Keratinocyte (primary cell): ENCODE measurements around the gene TNP2. TPM values are rescaled to one million over a fixed set of nuclear protein-coding genes. Genes with fewer than 3 reads are reported as not detected.

Experiments used
- DNase-seq: peaks from one replicate; pipeline ENCODE4 v3.0.0-alpha.2; 2011; ENCODE audit warnings: low read depth, missing footprints, low spot score
- FAIRE-seq: peaks from 2 replicates; lab custom pipeline; 2011; peaks lifted over from hg19 to GRCh38; lab: Jason Lieb, UNC
- H2AFZ ChIP-seq: 2 replicates; pipeline ENCODE4 v1.6.0; 2012; ENCODE audit warnings: low read length, control low read depth, inconsistent platforms; ENCODE audit not compliant: control insufficient read depth
- H3K27ac ChIP-seq: 2 replicates; pipeline ENCODE4 v1.5.1; 2011; ENCODE audit warnings: low read length; ENCODE audit not compliant: control insufficient read depth, insufficient read depth
- H3K27me3 ChIP-seq: 3 replicates; pipeline ENCODE4 v1.6.0; 2011; ENCODE audit warnings: low read length; ENCODE audit not compliant: control insufficient read depth, insufficient read depth; ENCODE audit errors: extremely low read depth
- H3K36me3 ChIP-seq, 2 experiments: 2 replicates in 1 of 2; 3 replicates in 1 of 2; pipeline ENCODE4 v1.5.1; 2011; ENCODE audit warnings: low read length in 2 of 2, mild to moderate bottlenecking in 1 of 2; ENCODE audit not compliant: control insufficient read depth in 2 of 2, insufficient read depth in 2 of 2; ENCODE audit errors: extremely low read depth in 1 of 2
- H3K4me1 ChIP-seq: 3 replicates; pipeline ENCODE4 v1.5.1; 2011; ENCODE audit warnings: low read length; ENCODE audit not compliant: control insufficient read depth, insufficient read depth; ENCODE audit errors: extremely low read depth
- H3K4me2 ChIP-seq: 3 replicates; pipeline ENCODE4 v1.6.0; 2011; ENCODE audit warnings: low read depth, low read length; ENCODE audit not compliant: control insufficient read depth, insufficient read depth; ENCODE audit errors: extremely low read depth
- H3K4me3 ChIP-seq, 3 experiments: fragments of 200-600 bp in 1 of 3; sonication (generic) in 1 of 3; 2 replicates in 2 of 3; 3 replicates in 1 of 3; pipeline ENCODE4 v1.5.1; 2011 to 2016; ENCODE audit warnings: low read length in 3 of 3, mild to moderate bottlenecking in 3 of 3, control low read depth in 2 of 3, inconsistent platforms in 1 of 3, low read depth in 1 of 3, mixed read lengths in 1 of 3, mixed run types in 1 of 3, moderate library complexity in 1 of 3; ENCODE audit not compliant: control insufficient read depth in 2 of 3, insufficient read depth in 2 of 3; ENCODE audit errors: extremely low read depth in 1 of 3
- H3K79me2 ChIP-seq: 2 replicates; pipeline ENCODE4 v1.6.0; 2012; ENCODE audit warnings: low read length; ENCODE audit not compliant: control insufficient read depth, insufficient read depth
- H3K9ac ChIP-seq: 3 replicates; pipeline ENCODE4 v1.6.0; 2011; ENCODE audit warnings: low read length; ENCODE audit not compliant: control insufficient read depth, insufficient read depth; ENCODE audit errors: extremely low read depth
- H3K9me1 ChIP-seq: 3 replicates; pipeline ENCODE4 v1.6.0; 2011; ENCODE audit warnings: low read length; ENCODE audit not compliant: control insufficient read depth, insufficient read depth; ENCODE audit errors: extremely low read depth
- H3K9me3 ChIP-seq: 2 replicates; pipeline ENCODE4 v1.5.1; 2012; ENCODE audit warnings: low read depth, low read length; ENCODE audit not compliant: control insufficient read depth
- H4K20me1 ChIP-seq: 3 replicates; pipeline ENCODE4 v1.6.0; 2011; ENCODE audit warnings: low read length; ENCODE audit not compliant: control insufficient read depth, insufficient read depth; ENCODE audit errors: extremely low read depth
- EZH2 ChIP-seq: IDR thresholded peaks from one replicate; pipeline ENCODE4 v1.6.1; 2012; ENCODE audit warnings: inconsistent platforms, mild to moderate bottlenecking, low read length, moderate library complexity
- dilution Hi-C: fragments of 300-500 bp; cut with MboI; formaldehyde crosslinking; loops from one replicate; pipeline ENCODE4 v1.7.0; 2020; ENCODE audit warnings: low sequenced_read_pairs; ENCODE audit not compliant: extremely low pct_ligation_motif_present
- polyA plus RNA-seq, 5 experiments: library from polyadenylated mRNA; depleted of rRNA in 3 of 5; stranded (reverse) in 3 of 5; stranded (forward) in 1 of 5; unstranded in 1 of 5; fragments of >200 nt; gene quantifications; 1 replicate in 1 of 5; 2 replicates in 3 of 5; 3 replicates in 1 of 5; pipeline versions ENCODE4 v1.2.1 to v1.2.3, GENCODE V29; 2011 to 2012; ENCODE audit warnings: missing spikeins in 2 of 5, low read depth in 1 of 5, low replicate concordance in 1 of 5
- TF ChIP-seq, protein P1 (sequence below), 3 experiments: IDR thresholded peaks in 1 of 3; conservative IDR thresholded peaks in 1 of 3; optimal IDR thresholded peaks in 1 of 3; 2 replicates in 2 of 3; 3 replicates in 1 of 3; pipeline versions ENCODE3 to v1.5.1; 2011; ENCODE audit warnings: low read length in 3 of 3, mild to moderate bottlenecking in 3 of 3, moderate library complexity in 2 of 3, control low read depth in 1 of 3, inconsistent platforms in 1 of 3; ENCODE audit not compliant: insufficient read depth in 2 of 3; ENCODE audit errors: extremely low read depth in 1 of 3

TNP2 gene
- polyA plus RNA-seq, 1 donor (not counting 4 experiments of a cell fraction or from before 2014, with no cell fraction given): not detected

DNA sequence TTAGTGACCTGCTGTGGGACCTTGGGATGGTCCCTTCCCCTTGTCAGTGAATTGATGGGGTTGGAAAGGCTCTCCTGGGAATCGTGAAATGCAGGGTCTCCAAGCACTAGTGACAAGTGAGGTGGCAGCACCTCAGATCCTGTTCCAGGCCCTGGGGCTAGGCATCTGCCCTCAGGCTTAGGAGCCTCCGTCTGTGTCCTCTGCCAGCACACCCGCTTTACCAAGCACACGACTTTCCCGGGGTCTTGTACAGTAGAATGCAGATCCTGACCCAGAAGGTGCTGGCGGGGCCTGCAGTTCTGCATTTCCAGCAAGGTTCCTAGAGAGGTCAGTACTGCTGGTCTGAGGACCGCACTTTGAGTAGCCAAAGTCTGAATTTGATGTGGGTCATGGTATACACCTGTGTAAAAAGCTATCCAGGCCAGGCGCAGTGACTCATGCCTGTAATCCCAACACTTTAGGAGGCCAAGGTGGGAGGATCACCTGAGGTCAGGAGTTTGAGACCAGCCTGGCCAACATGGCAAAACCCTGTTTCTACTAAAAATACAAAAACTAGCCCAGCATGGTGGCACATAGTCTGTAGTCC, 45.3 kb upstream of the TNP2 start:
- Histone ChIP-seq H3K9me1 (no peaks in the 10 kb centered on the region), H3K4me3 (no peak overlapping the region), H3K79me2 (no peaks in the 10 kb centered on the region), H3K9me3 (no peaks in the 10 kb centered on the region), H3K27ac (no peak overlapping the region), H3K4me1 (peaks cover 8% of the 10 kb centered on the region), H3K4me2 (no peak overlapping the region), H2AFZ (no peak overlapping the region), H4K20me1 (no peaks in the 10 kb centered on the region), H3K27me3 (no peaks in the 10 kb centered on the region), H3K9ac (no peak overlapping the region), H3K36me3 (no peaks in the 10 kb centered on the region)
- no peak for DNase-seq
- TF ChIP-seq, protein P1, sequence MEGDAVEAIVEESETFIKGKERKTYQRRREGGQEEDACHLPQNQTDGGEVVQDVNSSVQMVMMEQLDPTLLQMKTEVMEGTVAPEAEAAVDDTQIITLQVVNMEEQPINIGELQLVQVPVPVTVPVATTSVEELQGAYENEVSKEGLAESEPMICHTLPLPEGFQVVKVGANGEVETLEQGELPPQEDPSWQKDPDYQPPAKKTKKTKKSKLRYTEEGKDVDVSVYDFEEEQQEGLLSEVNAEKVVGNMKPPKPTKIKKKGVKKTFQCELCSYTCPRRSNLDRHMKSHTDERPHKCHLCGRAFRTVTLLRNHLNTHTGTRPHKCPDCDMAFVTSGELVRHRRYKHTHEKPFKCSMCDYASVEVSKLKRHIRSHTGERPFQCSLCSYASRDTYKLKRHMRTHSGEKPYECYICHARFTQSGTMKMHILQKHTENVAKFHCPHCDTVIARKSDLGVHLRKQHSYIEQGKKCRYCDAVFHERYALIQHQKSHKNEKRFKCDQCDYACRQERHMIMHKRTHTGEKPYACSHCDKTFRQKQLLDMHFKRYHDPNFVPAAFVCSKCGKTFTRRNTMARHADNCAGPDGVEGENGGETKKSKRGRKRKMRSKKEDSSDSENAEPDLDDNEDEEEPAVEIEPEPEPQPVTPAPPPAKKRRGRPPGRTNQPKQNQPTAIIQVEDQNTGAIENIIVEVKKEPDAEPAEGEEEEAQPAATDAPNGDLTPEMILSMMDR (optimal IDR thresholded peaks at IDR 0.05 in 1 of 3, IDR thresholded peaks at IDR 0.05 in 1 of 3, conservative IDR thresholded peaks at IDR 0.05 in 1 of 3; ENCODE audit: extremely low read depth in 1 of 3, insufficient read depth in 2 of 3, low read length in 3 of 3): no peak
- TF ChIP-seq EZH2: no peak
- dilution Hi-C loops: no loop called here
- FAIRE-seq: no peak

DNA sequence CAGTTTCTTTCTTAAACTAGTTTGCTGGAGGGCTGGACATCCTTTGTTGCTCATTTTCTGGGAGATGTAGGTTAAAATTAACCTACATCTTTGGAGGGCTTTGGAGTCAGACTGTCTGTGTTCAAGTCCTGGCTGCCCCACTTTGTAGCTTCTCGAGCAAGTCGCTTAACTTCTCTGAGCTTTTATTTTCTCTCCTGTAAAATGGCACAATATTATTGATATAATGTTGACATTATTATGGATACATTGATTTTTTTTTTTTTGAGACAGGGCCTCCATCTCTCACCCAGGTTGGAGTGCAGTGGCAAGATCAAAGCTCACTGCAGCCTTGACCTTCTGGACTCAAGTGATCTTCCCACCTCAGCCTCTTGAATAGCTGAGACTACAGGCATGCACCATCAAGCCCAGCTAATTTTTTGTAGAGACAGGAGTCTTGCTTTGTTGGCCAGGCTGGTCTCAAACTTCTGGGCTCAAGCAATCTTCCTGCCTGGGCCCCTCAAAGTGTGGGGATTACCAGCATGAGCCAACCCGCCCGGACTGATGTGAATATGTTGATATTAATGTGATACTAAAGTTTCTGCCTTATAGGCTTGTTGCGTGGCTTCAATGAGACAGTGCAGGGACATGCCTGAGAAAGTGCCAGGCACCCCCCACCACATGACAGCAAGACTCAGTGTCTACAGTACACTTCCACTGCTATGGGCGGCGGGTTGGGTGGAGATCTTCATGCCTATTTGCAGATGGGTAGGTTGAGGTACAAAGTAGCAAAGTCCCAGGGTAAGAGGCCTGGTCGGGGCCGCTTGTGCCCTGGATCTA, 44.6 kb upstream of the TNP2 start:
- dilution Hi-C loops: no loop called here
- H3K27me3 ChIP-seq: no peaks in the 10 kb centered on the region
- FAIRE-seq (no peak), DNase-seq (no peak)
- TF ChIP-seq, protein P1 (optimal IDR thresholded peaks at IDR 0.05 in 1 of 3, IDR thresholded peaks at IDR 0.05 in 1 of 3, conservative IDR thresholded peaks at IDR 0.05 in 1 of 3; ENCODE audit: extremely low read depth in 1 of 3, insufficient read depth in 2 of 3, low read length in 3 of 3): no peak
- no peak for TF ChIP-seq EZH2
- peaks cover 8% of the 10 kb centered on the region for H3K4me1 ChIP-seq
- no peaks in the 10 kb centered on the region for H3K9me3 ChIP-seq
- no peaks in the 10 kb centered on the region for H3K79me2 ChIP-seq
- H4K20me1 ChIP-seq: no peaks in the 10 kb centered on the region
- no peak overlapping the region for H3K27ac ChIP-seq
- no peak overlapping the region for H2AFZ ChIP-seq
- H3K9me1 ChIP-seq: no peaks in the 10 kb centered on the region
- no peak overlapping the region for H3K9ac ChIP-seq
- no peaks in the 10 kb centered on the region for H3K36me3 ChIP-seq
- H3K4me3 ChIP-seq: no peak overlapping the region
- H3K4me2 ChIP-seq: peak overlapping the region; percentile 42
